ENCODE data around the gene BZW1.

Gene BZW1

GRCh38 chr2:200765995-200766660 lies 45.6 kb upstream of the BZW1 start:
- Histone ChIP-seq H3K4me3 (ENCODE audit: low read depth, low read length) (no peak overlapping the region), H2AFZ (no peak overlapping the region), H3K9me3 (ENCODE audit: control insufficient read depth, low read length) (no peaks in the 10 kb centered on the region), H3K79me2 (no peaks in the 10 kb centered on the region), H3K27ac (no peak overlapping the region), H3K9ac (no peak overlapping the region), H3K4me1 (no peaks in the 10 kb centered on the region), H3K4me2 (ENCODE audit: low read length) (no peak overlapping the region), H3K27me3 (ENCODE audit: control insufficient read depth, insufficient read depth, low read length) (no peaks in the 10 kb centered on the region), H3K36me3 (ENCODE audit: control insufficient read depth, insufficient read depth, low read length) (no peaks in the 10 kb centered on the region)
- no peak for TF ChIP-seq CTCF (IDR thresholded peaks at IDR 0.05)

GRCh38 chr2:200767111-200767885 lies 44.4 kb upstream of the BZW1 start:
- Histone ChIP-seq H3K9me3 (ENCODE audit: control insufficient read depth, low read length) (no peaks in the 10 kb centered on the region), H3K27me3 (ENCODE audit: control insufficient read depth, insufficient read depth, low read length) (no peaks in the 10 kb centered on the region), H3K27ac (no peak overlapping the region), H3K36me3 (ENCODE audit: control insufficient read depth, insufficient read depth, low read length) (no peaks in the 10 kb centered on the region), H3K79me2 (no peaks in the 10 kb centered on the region), H3K9ac (no peak overlapping the region), H3K4me2 (ENCODE audit: low read length) (no peak overlapping the region), H3K4me3 (ENCODE audit: low read depth, low read length) (no peak overlapping the region), H2AFZ (no peak overlapping the region), H3K4me1 (no peaks in the 10 kb centered on the region)
- no peak for TF ChIP-seq CTCF (IDR thresholded peaks at IDR 0.05)

DNA sequence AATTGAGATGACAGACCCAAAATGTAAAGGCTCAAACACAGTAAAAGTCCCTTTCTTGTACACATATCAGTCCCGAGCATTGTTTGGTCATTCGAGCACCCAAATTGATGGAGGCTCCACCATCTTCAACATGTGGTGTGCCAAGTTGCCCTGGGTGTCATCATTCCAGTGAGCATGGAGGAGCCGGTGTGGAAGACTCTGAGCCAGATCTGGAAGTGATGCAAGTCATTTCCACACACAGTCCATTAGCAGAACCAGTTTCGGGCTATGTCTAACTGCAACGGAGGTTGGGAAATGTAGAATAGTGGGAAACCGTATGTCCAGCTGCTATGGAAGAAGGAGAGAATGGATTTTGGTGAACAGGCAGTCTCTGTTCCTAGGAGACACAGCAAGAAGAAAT lies 40.9 kb upstream of the BZW1 start:
- no peak overlapping the region for H3K4me3 ChIP-seq (ENCODE audit: low read depth, low read length)
- H3K79me2 ChIP-seq: no peaks in the 10 kb centered on the region
- no peak for TF ChIP-seq CTCF (IDR thresholded peaks at IDR 0.05)
- no peak overlapping the region for H3K27ac ChIP-seq
- H3K4me1 ChIP-seq: no peaks in the 10 kb centered on the region
- no peaks in the 10 kb centered on the region for H3K9me3 ChIP-seq (ENCODE audit: control insufficient read depth, low read length)
- H3K9ac ChIP-seq: no peak overlapping the region
- H2AFZ ChIP-seq: no peak overlapping the region
- H3K4me2 ChIP-seq (ENCODE audit: low read length): no peak overlapping the region
- no peaks in the 10 kb centered on the region for H3K36me3 ChIP-seq (ENCODE audit: control insufficient read depth, insufficient read depth, low read length)
- H3K27me3 ChIP-seq (ENCODE audit: control insufficient read depth, insufficient read depth, low read length): no peaks in the 10 kb centered on the region

- H3K4me3 ChIP-seq (ENCODE audit: low read depth, low read length): no peak overlapping the region
- no peaks in the 10 kb centered on the region for H3K27me3 ChIP-seq (ENCODE audit: control insufficient read depth, insufficient read depth, low read length)
- no peak overlapping the region for H3K9ac ChIP-seq
- no peaks in the 10 kb centered on the region for H3K4me1 ChIP-seq
- H3K27ac ChIP-seq: no peak overlapping the region
- no peak for TF ChIP-seq CTCF (IDR thresholded peaks at IDR 0.05)
- H3K4me2 ChIP-seq (ENCODE audit: low read length): no peak overlapping the region
- H3K36me3 ChIP-seq (ENCODE audit: control insufficient read depth, insufficient read depth, low read length): no peaks in the 10 kb centered on the region
- no peaks in the 10 kb centered on the region for H3K9me3 ChIP-seq (ENCODE audit: control insufficient read depth, low read length)
- no peak overlapping the region for H2AFZ ChIP-seq
- no peaks in the 10 kb centered on the region for H3K79me2 ChIP-seq
Observed at GRCh38 chr2:200772620-200773019, 39.1 kb upstream of the BZW1 start.
